SK-N-SH treated with all-trans-retinoic acid at 6 μM for 48 hours (cell line): ENCODE measurements around the gene TCERG1L.
"Not testable (repeated sequence)": the region's sequence is repeated elsewhere in the genome, so short reads cannot be mapped to it uniquely, and the experiment has no call there.

Source experiments
- ATAC-seq: fragments of 200-7000 bp; cut with Tn5 transposase; 3 replicates; pipeline ENCODE4 v1.9.1; 2020; ENCODE audit warnings: mild to moderate bottlenecking, moderate library complexity
- ARNTL ChIP-seq: fragments of 450-650 bp; formaldehyde crosslinking; IDR thresholded peaks from 2 replicates; pipeline ENCODE4 v1.5.0; 2020; ENCODE audit warnings: low read depth, mild to moderate bottlenecking, moderate library complexity, borderline replicate concordance
- ESRRG ChIP-seq: fragments of 250-450 bp; sonication (Bioruptor Pico); IDR thresholded peaks from 2 replicates; pipeline ENCODE4 v1.6.1; 2021; ENCODE audit warnings: mild to moderate bottlenecking
- GLIS3 ChIP-seq: fragments of 250-450 bp; sonication (Bioruptor Pico); IDR thresholded peaks from 2 replicates; pipeline ENCODE4 v1.5.0; 2020; ENCODE audit warnings: mild to moderate bottlenecking, moderate library complexity
- ISL1 ChIP-seq: fragments of 250-450 bp; sonication (Bioruptor Pico); IDR thresholded peaks from 2 replicates; pipeline ENCODE4 v2.1.2; 2022; ENCODE audit warnings: mild to moderate bottlenecking, moderate library complexity
- PPARA ChIP-seq: fragments of 250-450 bp; sonication (Bioruptor Pico); IDR thresholded peaks from 2 replicates; pipeline ENCODE4 v1.5.0; 2020; ENCODE audit warnings: mild to moderate bottlenecking, borderline replicate concordance
- RARB ChIP-seq: fragments of 250-450 bp; sonication (Bioruptor Pico); IDR thresholded peaks from 2 replicates; pipeline ENCODE4 v1.8.0; 2021; ENCODE audit warnings: mild to moderate bottlenecking, moderate library complexity
- SNAI2 ChIP-seq: fragments of 250-450 bp; sonication (Bioruptor Pico); IDR thresholded peaks from 2 replicates; pipeline ENCODE4 v1.5.0; 2020; ENCODE audit warnings: mild to moderate bottlenecking, moderate library complexity
- TCF4 ChIP-seq: fragments of 250-450 bp; sonication (Bioruptor Pico); IDR thresholded peaks from 2 replicates; pipeline ENCODE4 v1.8.0; 2021; ENCODE audit warnings: mild to moderate bottlenecking, moderate library complexity, borderline replicate concordance
- TOX ChIP-seq: fragments of 250-450 bp; sonication (Bioruptor Pico); IDR thresholded peaks from 2 replicates; pipeline ENCODE4 v1.8.0; 2021; ENCODE audit warnings: mild to moderate bottlenecking, moderate library complexity, borderline replicate concordance
- ZC3H10 ChIP-seq: fragments of 250-450 bp; sonication (Bioruptor Pico); IDR thresholded peaks from 2 replicates; pipeline ENCODE4 v1.5.1; 2021; ENCODE audit warnings: mild to moderate bottlenecking, moderate library complexity
- ZFP3 ChIP-seq: fragments of 250-450 bp; sonication (Bioruptor Pico); IDR thresholded peaks from 2 replicates; pipeline ENCODE4 v1.5.0; 2020; ENCODE audit warnings: mild to moderate bottlenecking, moderate library complexity
- ZFP30 ChIP-seq: fragments of 450-650 bp; formaldehyde crosslinking; IDR thresholded peaks from 2 replicates; pipeline ENCODE4 v1.5.0; 2022; ENCODE audit warnings: mild to moderate bottlenecking, moderate library complexity
- ZNF565 ChIP-seq: fragments of 450-650 bp; formaldehyde crosslinking; conservative IDR thresholded peaks from 2 replicates; pipeline ENCODE4 v1.5.0; 2020; ENCODE audit warnings: low read depth, mild to moderate bottlenecking, moderate library complexity
- ZNF70 ChIP-seq: fragments of 450-650 bp; formaldehyde crosslinking; IDR thresholded peaks from 2 replicates; pipeline ENCODE4 v1.5.0; 2020; ENCODE audit warnings: mild to moderate bottlenecking, moderate library complexity
- ZNF8 ChIP-seq: fragments of 450-650 bp; formaldehyde crosslinking; IDR thresholded peaks from 2 replicates; pipeline ENCODE4 v1.5.0; 2020; ENCODE audit warnings: mild to moderate bottlenecking, moderate library complexity
- TF ChIP-seq, protein P1 (sequence below): fragments of 250-450 bp; sonication (Bioruptor Pico); IDR thresholded peaks from 2 replicates; pipeline ENCODE4 v1.5.1; 2020; ENCODE audit warnings: low read depth, mild to moderate bottlenecking, moderate library complexity
- TF ChIP-seq, protein P2 (sequence below): fragments of 250-450 bp; sonication (Bioruptor Pico); IDR thresholded peaks from 2 replicates; pipeline ENCODE4 v1.8.0; 2021; ENCODE audit warnings: low read depth, mild to moderate bottlenecking, moderate library complexity, borderline replicate concordance
- TF ChIP-seq, protein P3 (sequence below): fragments of 250-450 bp; sonication (Bioruptor Pico); IDR thresholded peaks from 2 replicates; pipeline ENCODE4 v1.8.0; 2020; ENCODE audit warnings: mild to moderate bottlenecking, moderate library complexity, borderline replicate concordance
- TF ChIP-seq, protein P4 (sequence below): fragments of 250-450 bp; sonication (Bioruptor Pico); IDR thresholded peaks from 2 replicates; pipeline ENCODE4 v1.5.1; 2021; ENCODE audit warnings: mild to moderate bottlenecking, moderate library complexity

TCERG1L gene

DNA sequence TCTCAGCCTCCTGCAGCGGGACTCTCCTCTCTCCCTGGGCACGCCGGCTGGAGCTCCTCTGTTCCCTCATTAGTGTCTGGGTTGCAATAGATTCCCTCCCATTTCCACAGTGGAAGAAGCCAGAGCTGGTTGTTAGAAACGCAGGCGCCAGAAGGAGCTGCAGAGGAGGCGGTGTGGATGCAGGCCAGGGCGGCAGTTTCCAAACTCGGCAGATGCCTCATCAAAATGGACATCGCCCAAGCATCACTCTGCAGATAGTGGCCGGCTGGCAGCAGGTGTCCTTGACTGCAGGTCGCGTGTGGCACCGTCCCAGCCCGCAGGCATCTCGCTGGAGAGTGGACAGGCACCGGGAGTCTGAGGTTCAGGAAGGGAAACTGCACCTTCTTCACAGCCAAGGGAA is 201.8 kb downstream of the TCERG1L start:
- TF ChIP-seq, protein P1, sequence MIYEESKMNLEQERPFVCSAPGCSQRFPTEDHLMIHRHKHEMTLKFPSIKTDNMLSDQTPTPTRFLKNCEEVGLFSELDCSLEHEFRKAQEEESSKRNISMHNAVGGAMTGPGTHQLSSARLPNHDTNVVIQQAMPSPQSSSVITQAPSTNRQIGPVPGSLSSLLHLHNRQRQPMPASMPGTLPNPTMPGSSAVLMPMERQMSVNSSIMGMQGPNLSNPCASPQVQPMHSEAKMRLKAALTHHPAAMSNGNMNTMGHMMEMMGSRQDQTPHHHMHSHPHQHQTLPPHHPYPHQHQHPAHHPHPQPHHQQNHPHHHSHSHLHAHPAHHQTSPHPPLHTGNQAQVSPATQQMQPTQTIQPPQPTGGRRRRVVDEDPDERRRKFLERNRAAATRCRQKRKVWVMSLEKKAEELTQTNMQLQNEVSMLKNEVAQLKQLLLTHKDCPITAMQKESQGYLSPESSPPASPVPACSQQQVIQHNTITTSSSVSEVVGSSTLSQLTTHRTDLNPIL (CRISPR knock-in tag) = no peak
- TF ChIP-seq, protein P2, sequence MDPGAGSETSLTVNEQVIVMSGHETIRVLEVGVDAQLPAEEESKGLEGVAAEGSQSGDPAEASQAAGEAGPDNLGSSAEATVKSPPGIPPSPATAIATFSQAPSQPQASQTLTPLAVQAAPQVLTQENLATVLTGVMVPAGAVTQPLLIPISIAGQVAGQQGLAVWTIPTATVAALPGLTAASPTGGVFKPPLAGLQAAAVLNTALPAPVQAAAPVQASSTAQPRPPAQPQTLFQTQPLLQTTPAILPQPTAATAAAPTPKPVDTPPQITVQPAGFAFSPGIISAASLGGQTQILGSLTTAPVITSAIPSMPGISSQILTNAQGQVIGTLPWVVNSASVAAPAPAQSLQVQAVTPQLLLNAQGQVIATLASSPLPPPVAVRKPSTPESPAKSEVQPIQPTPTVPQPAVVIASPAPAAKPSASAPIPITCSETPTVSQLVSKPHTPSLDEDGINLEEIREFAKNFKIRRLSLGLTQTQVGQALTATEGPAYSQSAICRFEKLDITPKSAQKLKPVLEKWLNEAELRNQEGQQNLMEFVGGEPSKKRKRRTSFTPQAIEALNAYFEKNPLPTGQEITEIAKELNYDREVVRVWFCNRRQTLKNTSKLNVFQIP = no peak
- TF ChIP-seq ZFP3 (CRISPR knock-in tag) = no peak
- TF ChIP-seq ZNF8 (CRISPR knock-in tag) = no peak
- no peak for TF ChIP-seq ESRRG
- TF ChIP-seq ZNF565 = no peak
- no peak for TF ChIP-seq ZC3H10 (CRISPR knock-in tag)
- TF ChIP-seq GLIS3 = no peak
- TF ChIP-seq ARNTL (CRISPR knock-in tag) = no peak
- TF ChIP-seq ISL1 = no peak
- TF ChIP-seq TOX = no peak
- ATAC-seq = no peak

DNA sequence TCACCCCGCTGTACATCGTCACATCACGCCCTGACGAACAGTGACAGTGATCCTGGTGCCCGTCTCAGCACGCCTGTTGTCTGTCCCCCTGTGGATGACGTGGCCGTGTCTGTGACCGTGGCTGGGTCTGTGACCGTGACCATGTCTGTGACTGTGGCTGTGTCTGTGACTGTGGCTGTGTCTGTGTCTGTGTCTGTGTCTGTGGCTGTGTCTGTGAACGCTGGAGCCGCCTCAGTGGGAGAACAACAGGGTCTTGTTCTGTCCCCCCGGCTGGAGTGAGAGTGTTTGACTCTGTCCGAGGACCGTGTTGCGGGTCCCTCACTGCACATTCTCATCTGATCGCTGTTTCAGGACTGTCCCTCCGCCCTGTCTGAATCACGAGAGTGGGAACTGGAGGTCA is 202.2 kb downstream of the TCERG1L start:
- ATAC-seq = no peak

DNA sequence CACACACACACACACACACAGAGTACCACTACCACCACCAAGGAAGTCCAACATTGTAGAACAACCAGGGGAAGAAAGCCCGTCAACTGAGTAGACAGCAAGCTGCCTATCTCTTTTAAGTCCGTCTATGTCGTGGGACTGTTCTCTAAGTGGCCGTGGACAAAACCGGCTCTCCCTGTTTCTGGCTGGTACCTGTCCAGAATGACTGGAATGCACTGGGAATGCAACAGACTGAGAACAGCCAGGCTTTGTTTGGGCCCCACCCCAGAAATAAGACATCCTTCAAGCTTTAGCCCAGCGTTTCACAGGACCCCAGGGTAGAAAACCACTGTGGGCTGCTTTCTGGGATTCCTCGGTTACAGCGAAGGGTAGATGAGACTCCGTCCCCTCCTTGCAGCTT is 203.6 kb downstream of the TCERG1L start:
- no peak for ATAC-seq
- no peak for TF ChIP-seq ESRRG
- TF ChIP-seq, all 23 proteins: peak for 0

More for the DNA sequence above, 202.2 kb downstream of the TCERG1L start:
- TF ChIP-seq, protein P2 = no peak
- TF ChIP-seq TCF4 (CRISPR knock-in tag) = no peak
- TF ChIP-seq PPARA (CRISPR knock-in tag) = no peak
- TF ChIP-seq RARB (CRISPR knock-in tag) = no peak
- TF ChIP-seq ISL1 = no peak
- TF ChIP-seq ZNF70 = no peak
- no peak for TF ChIP-seq SNAI2 (CRISPR knock-in tag)
- TF ChIP-seq, protein P3, sequence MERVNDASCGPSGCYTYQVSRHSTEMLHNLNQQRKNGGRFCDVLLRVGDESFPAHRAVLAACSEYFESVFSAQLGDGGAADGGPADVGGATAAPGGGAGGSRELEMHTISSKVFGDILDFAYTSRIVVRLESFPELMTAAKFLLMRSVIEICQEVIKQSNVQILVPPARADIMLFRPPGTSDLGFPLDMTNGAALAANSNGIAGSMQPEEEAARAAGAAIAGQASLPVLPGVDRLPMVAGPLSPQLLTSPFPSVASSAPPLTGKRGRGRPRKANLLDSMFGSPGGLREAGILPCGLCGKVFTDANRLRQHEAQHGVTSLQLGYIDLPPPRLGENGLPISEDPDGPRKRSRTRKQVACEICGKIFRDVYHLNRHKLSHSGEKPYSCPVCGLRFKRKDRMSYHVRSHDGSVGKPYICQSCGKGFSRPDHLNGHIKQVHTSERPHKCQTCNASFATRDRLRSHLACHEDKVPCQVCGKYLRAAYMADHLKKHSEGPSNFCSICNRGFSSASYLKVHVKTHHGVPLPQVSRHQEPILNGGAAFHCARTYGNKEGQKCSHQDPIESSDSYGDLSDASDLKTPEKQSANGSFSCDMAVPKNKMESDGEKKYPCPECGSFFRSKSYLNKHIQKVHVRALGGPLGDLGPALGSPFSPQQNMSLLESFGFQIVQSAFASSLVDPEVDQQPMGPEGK (CRISPR knock-in tag) = no peak

DNA sequence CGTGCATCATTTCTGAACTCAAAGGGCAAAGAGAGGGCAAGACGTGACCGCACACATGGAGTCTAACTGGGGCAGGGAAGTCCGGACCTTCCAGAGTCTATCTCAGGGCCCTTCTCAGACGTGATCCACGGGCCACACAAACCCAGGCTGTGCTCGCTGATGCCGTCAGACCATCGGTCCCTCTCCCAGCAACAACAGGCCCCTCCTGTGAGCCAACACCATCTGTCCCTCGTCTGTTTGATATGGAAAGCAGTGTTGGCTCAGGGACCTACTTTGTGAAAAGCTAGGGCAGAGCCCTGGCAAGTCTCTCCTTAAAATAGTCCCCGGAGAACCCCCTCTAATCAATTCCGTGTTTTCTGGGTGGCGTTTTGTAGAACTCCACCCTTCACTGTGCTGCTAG is 208.8 kb downstream of the TCERG1L start:
- no peak for TF ChIP-seq ZFP3 (CRISPR knock-in tag)
- no peak for TF ChIP-seq ZFP30 (CRISPR knock-in tag)
- TF ChIP-seq, protein P4, sequence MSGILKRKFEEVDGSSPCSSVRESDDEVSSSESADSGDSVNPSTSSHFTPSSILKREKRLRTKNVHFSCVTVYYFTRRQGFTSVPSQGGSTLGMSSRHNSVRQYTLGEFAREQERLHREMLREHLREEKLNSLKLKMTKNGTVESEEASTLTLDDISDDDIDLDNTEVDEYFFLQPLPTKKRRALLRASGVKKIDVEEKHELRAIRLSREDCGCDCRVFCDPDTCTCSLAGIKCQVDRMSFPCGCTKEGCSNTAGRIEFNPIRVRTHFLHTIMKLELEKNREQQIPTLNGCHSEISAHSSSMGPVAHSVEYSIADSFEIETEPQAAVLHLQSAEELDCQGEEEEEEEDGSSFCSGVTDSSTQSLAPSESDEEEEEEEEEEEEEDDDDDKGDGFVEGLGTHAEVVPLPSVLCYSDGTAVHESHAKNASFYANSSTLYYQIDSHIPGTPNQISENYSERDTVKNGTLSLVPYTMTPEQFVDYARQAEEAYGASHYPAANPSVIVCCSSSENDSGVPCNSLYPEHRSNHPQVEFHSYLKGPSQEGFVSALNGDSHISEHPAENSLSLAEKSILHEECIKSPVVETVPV (CRISPR knock-in tag) = no peak
- no peak for TF ChIP-seq SNAI2 (CRISPR knock-in tag)
- no peak for TF ChIP-seq ZNF565
- no peak for TF ChIP-seq ARNTL (CRISPR knock-in tag)
- TF ChIP-seq ISL1 = no peak
- no peak for ATAC-seq

DNA sequence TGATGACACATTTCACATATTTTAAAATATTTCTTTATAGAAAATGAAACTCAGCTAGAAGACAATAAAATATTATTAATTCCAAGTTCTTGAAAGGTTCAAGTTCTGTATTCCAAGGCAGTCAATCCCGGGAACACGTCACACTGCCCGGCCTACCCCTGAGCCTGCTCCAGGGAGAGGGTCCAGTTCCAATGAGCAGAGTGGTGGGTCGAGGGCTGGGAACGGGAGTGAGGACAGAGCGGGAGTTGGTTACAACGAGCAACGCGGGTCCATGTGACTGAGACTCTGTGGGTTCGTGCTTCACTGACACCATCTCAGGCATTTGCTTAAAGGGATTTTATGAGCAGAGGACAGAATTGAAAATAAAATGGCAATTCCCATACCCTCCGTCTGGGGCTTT is 209.4 kb downstream of the TCERG1L start:
- TF ChIP-seq, protein P1 (CRISPR knock-in tag) = no peak
- ATAC-seq = no peak

DNA sequence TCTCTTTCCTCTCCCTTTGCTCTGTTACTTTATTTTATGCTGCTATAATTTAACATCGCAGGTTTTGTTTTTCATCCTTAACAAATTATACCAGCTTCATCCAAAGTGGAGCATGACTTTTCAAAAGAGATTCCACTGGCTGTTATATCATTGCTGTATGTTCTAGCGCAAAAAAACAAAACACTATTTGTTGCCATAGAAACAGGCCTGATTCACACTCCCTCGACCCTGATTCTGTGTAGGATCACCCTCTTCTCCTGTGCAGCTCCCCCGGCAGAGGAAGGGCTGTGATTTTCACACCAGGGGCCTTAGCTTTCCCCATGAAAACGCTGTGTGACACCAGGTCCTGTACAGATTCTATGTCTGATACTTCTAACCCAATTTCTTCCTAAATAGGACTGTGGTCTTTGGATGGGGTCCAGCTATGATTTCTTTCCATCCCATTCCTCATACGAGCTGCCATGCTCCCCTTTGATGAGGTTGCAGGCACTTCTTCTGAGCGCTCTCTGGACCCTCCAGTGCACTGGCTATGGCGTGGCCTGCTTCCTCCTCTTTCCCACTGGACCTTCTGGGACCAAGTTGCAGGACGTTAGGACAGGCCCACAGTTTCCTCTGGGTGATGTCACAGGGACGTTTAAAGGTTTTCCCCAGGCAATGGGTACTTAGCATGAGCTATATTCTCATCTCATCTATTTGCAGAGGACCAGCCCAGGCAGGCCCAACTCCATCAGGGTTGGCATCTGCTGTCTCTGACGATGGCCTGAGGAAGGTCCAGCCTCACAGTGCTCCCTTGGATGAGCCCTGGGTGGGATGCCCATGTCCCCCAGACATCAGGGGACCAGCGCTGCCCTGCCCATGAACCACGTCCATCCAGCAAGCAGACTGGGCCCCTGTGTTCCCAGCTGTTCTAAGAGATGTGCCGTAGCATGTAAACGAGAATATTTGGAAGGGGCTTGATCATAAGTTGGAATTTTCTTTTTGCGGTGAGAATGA is 210.8 kb downstream of the TCERG1L start:
- not testable (repeated sequence) for ATAC-seq
